ENCODE measurements around the gene MYH6.

GRCh38 chr14:23413681-23414080, 5.6 kb upstream of the MYH6 start:
- TF ChIP-seq CTCF (conservative IDR thresholded peaks at IDR 0.05 in 1 of 2, IDR thresholded peaks at IDR 0.05 in 1 of 2; ENCODE audit: low read depth in 1 of 2, low read length in 2 of 2) = no peak
- no peak for TF ChIP-seq EZH2 (IDR thresholded peaks at IDR 0.05; ENCODE audit: low read length, missing control alignments)
